T-helper 2 cell (primary cell): Measurements from ENCODE around the gene CRB1.

ENCODE experiments used
- DNase-seq, 5 experiments: peaks; one replicate each; pipeline versions ENCODE4 v3.0.0 to v3.0.0-alpha.2; 2012 to 2022

Gene CRB1

GRCh38 chr1:197351821-197352440 is 83.9 kb downstream of the CRB1 start:
- DNase-seq, result no peak

DNA sequence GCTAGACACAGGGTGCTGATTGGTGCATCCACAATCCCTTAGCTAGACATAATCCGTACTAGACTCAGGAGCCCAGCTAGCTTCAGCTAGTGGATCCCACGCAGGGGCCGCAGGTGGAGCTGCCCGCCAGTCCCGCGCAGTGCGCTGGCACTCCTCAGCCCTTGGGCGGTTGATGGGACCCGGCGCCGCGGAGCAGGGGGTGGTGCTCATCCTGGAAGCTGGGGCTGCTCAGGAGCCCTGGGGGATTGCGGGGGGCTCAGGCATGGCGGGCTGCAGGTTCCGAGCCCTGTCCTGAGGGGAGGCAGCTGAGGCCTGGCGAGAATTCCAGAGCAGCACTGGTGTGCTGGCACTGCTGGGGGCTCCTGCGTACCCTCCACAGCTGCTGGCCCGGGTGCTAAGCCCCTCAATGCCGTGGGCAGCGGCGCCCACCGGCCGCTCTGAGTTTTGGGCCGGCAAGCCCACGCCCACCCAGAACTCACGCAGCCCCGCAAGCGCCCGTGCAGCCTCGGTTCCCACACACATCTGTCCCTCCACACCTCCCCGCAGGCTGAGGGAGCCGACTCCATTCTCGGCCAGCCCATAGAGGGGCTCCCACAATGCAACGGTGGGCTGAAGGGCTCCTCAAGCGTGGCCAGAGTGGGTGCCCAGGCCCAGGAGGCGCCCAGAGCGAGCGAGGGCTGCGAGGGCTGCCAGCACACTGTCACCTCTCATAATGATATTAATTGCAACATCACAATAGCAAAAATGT is 87.4 kb downstream of the CRB1 start:
- no peak for DNase-seq

GRCh38 chr1:197356723-197357533 is 88.9 kb downstream of the CRB1 start:
- peak in 1 of 5 experiments; percentile 51 for DNase-seq

DNA sequence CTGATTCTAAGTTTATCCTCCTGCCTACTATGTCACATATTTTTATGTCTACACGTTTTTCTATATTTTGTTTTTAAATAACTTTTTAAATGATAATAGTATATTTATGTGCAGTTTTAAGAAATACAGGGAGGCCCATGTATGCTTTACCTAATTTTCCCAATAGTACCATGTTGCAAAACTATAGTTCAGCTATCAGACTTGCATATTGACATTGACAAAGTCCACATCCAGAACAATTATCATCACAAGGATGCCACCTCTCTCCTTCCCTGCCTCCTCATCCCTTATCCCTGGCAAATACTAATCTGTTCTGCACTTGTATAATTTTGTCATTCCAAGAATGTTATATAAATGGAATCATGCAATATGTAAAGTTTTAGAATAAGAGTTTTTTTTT is 90.9 kb downstream of the CRB1 start:
- DNase-seq, result no peak

DNA sequence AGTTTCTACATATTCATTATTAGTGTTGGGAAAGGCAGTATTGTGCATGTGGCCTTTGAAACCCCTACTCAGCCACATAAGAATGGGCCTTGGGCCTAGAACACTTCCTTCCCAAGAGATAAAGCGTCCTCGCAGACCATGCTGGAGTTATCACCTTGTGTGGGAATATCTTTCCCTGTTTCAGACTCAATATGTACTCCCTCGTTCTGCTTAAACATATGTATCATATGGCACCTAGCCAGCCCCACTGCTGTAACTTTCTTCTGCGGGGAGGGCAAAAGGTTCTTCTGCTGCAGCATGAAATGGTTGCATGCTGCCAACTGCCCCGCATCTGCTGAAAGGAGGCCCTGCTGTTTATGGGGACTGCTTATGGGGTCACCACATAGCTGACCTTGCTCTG is 92.0 kb downstream of the CRB1 start:
- DNase-seq, result no peak

GRCh38 chr1:197362871-197363270 is 94.8 kb downstream of the CRB1 start:
- no peak for DNase-seq

DNA sequence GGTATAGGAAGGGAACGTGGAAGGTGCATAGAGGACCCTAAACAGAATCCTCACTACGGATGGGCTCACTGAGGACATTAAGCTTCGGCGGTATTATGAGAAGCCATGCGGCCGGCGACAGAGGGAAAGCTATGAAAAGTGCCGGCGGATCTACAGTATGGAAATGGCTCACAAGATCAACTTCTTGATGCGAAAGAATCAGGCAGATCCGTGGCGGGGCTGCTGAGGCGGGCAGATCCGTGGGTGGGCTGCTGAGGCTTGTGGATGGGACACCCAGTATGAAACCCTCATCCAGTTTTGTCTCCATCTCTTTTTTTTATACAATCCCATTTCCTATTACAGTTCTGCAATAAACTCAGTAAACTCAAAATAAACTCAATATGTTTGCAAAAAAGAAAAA is 95.8 kb downstream of the CRB1 start:
- no peak for DNase-seq

GRCh38 chr1:197366996-197367395 is 98.9 kb downstream of the CRB1 start:
- DNase-seq, result no peak

GRCh38 chr1:197367627-197368026 is 99.6 kb downstream of the CRB1 start:
- no peak for DNase-seq

DNA sequence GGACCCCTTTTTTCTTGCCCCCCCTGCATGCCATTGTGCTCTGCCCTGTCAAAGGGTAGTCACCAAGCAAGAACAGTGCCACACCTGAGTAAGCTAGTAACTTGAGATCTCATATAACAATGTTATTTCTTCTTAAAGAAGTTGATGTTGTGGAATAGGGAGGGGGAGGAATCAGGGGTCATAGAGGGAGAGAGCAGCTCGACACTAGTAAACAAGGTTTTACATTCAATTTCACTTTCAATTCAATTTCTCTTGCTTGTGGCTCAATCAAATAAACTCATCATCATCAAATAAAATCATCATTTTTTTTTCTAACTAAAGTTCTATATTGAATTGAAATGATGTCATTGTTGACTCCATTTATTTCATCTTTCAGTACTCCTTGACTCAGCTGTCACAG is 106.4 kb downstream of the CRB1 start:
- peak in 1 of 5 experiments; percentile 20 for DNase-seq

DNA sequence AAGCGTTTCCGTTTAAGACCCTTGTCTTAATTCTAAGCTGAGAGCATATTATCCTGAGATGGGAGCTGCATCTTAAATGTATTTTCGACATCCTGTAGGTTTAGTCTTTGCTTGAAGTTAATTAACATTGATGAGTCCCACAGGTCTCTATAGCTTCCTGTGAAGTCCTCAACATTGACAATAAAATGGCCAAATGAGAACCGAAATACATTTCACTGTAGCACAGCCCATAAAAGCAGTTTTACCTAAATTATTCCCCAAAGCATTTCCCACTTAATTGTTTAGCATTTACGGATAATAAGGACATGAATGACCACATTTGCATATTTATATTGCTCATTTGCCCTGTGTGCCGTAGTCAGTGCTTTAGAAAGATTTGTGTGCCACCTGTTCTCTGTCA is 116.4 kb downstream of the CRB1 start:
- no peak for DNase-seq

GRCh38 chr1:197388801-197389200 is 120.7 kb downstream of the CRB1 start:
- DNase-seq, result no peak

GRCh38 chr1:197390856-197391255 is 122.8 kb downstream of the CRB1 start:
- no peak for DNase-seq

- DNase-seq, result peak in 2 of 5 experiments; percentile 40 to 75
Observed at GRCh38 chr1:197391303-197392226, 123.5 kb downstream of the CRB1 start.

GRCh38 chr1:197392541-197392940 is 124.5 kb downstream of the CRB1 start:
- no peak for DNase-seq

GRCh38 chr1:197393105-197393504 is 125.1 kb downstream of the CRB1 start:
- peak in 1 of 5 experiments; percentile 8 for DNase-seq

DNA sequence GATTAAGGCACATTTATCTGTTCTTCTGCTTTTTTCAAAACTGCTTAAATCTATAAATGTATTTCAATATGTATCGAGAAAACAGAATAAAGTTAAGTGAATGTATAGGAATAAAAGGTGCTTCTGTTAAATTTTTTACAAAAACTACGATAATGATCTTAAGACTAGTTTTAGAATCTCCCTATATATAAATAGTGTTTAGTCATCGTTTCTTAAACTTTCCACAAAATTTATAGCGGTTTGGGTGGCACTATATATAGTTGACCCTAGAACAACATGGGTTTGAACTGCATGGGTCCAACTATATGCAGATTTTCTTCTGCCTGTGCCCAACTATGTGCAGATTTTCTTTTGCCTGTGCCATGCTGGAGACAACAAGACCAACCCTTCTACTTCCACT is 125.7 kb downstream of the CRB1 start:
- no peak for DNase-seq

- no peak for DNase-seq
Observed at GRCh38 chr1:197394831-197395608, 127.0 kb downstream of the CRB1 start.

DNA sequence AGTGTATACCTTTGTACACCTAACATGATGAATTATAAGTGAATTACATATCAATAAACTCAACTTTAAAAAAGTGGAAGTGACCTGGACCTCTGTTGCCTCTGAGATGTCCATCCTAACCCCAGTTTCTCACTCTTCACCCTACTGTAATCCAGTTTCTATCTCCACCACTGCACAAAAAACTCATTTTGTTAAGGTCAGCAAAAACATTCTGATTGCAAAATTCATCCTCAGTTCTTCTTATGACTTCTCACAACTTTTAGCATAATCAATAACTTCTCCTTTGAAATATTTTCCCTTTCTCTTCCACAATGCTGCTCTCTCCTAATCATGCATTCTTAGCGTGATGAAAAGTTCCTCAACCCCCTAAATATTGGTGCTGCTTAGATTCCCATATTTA is 129.8 kb downstream of the CRB1 start:
- DNase-seq, result no peak

DNA sequence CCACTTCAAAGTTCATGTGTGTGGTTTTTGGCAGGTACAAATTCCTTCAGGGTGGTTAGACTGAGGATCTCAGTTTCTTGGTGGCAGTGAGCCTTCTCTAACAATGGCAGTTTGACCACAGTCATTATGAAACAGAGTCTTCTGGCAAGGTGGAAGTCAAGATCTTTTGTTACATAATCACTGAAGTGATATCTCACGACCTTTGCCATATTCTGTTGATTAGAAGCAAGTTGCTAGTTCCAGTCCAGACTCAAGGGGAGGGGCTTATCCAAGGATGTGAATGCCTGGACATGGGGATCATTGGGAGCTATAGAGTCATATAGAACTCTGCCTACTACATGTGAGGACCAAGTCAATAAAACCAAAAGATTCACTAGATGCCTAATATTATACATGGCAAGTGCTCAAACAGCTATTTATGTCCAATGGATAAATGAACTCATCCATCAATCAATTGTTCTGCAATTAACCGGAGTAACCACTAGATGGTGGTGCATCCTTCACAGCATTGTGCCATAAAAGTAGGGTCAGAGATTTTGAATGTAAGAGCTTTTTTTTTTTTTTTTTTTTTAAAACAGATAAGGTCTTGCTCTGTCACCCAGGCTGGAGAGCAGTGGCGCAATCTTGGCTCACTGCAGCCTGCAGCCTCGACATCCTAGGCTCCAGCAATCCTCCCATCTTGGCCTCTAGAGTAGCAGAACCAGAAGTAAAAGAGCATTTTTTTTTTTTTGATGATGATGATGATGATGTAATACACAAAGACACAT is 131.9 kb downstream of the CRB1 start:
- peak in 2 of 5 experiments; percentile 5 to 64 for DNase-seq

DNA sequence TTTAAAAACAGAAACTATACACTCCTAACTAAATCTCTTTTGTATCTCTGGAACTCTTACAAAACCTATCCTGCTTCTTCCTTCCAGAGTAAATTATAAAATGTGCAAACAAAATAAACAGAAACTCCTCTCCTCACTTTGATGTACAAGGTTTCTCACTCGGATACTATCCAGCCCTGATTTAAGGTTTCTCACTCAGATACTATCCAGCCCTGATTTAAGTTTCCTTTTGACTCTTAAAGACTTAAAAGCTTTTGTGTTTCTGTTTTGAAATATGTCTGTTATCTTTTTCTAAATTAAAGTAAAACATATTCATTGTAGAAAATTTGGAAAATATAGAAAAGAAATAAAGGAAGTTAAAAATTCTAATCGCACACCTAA is 132.5 kb downstream of the CRB1 start:
- DNase-seq, result peak in 1 of 5 experiments; percentile 10
